HG02943 (cell line): ENCODE measurements around the gene DSTYK.
"Not testable (repeated sequence)": the region's sequence is repeated elsewhere in the genome, so short reads cannot be mapped to it uniquely, and the experiment has no call there.

Source experiments
- ATAC-seq: cut with Tn5 transposase; IDR thresholded peaks from one replicate; pipeline ENCODE4 v1.9.1; 2021; ENCODE audit warnings: mild to moderate bottlenecking, low read depth, moderate library complexity; ENCODE audit not compliant: unreplicated experiment

Gene DSTYK

DNA sequence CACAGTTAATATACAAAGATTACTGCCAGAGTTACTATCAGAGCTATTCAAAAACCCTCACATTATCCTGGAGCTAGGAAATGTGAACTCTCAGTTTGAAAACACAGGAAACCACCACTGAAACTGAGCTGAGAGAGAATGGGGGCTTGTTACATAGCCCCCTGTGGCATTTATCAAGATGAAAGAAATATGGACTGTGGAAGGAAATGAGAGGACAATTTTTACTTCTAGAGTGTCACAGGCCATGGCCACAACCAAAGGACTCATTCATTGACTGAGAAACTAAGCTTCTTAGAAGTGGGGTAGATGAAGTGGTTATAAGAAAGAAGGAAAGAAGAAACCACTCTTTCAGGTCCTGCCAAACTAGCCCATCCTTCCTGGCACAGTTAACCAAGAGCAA is 25.3 kb downstream of the DSTYK start:
- ATAC-seq = no peak

DNA sequence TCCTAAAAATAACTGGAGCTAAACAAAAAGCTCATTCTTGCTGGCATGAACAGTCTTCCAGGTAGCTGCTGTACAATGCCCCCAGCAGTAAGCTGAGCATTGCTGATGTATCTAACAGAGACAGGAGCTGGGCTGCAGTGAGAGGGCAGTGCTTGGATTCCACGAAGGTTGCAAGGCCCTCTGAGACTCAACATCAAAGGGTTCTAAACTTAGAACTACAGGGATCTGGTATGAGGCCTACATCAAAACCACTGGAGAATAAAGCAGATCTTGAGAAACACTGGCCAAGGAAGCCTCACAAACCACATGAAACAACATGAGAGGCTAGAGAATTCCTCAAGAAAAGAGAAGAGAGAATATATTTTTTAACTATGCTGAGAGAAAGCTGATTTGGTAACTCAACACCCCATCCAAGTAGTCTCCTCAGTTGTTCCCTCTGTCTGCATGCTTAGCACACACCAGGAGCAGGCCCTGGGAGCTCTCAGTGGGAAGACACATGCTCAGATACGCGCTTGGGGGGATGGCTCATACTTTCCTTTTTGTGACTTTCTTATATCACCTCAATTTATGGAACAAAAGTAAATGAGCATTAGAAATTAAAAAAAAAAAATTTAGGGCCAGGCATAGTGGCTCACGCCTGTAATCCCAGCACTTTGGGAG is 27.7 kb downstream of the DSTYK start:
- no peak for ATAC-seq

DNA sequence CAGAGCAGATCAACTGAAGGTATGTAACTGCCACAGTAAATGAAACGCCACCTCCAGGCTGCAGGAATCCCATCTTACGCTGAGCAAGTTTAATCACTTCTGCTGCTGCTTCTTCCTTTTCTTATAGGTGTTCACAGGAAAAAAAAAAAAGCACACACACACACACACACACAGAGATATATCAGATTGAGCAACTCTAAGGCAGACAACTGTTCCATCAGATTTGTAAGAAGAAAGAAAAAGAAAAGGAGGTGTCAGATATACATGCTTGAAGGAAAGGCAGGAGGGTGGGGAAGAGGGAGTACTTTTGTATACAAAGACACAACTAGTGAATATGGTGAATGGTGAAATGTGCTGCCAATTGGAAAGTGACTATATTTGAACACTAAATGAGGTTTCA is 28.6 kb downstream of the DSTYK start:
- no peak for ATAC-seq

DNA sequence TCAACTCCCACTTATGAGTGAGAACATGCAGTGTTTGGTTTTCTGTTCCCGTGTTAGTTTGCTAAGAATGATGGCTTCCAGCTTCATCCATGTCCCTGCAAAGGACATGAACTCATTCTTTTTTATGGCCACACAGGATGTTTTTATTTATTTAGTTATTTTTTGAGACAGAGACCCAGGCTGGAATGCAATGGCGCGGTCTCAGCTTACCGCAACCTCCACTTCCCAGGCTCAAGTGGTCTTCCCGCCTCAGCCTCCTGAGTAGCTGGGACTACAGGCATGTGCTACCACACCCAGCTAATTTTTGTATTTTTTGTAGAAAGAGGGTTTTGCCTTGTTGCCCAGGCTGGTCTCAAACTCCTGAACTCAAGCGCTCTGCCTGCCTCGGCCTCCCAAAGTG is 31.2 kb downstream of the DSTYK start:
- ATAC-seq = not testable (repeated sequence)

DNA sequence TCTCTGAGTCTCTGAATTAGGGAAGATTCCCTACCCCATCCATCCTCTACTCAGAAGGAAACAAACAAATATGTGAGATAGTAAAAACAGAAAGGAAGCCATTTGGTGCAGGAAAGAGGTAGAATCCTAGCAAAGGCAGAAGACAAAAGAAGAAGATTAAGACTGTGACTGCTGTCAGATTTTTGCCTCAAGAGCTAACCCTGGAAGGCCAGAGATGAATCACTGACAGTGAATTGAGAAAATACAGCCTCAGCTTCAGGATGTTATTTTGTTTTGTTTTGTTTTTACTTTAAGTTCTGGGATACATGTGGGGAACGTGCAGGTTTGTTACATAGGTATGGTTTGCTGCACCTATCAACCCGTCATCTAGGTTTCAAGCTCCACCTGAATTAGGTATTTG is 31.7 kb downstream of the DSTYK start:
- no peak for ATAC-seq

DNA sequence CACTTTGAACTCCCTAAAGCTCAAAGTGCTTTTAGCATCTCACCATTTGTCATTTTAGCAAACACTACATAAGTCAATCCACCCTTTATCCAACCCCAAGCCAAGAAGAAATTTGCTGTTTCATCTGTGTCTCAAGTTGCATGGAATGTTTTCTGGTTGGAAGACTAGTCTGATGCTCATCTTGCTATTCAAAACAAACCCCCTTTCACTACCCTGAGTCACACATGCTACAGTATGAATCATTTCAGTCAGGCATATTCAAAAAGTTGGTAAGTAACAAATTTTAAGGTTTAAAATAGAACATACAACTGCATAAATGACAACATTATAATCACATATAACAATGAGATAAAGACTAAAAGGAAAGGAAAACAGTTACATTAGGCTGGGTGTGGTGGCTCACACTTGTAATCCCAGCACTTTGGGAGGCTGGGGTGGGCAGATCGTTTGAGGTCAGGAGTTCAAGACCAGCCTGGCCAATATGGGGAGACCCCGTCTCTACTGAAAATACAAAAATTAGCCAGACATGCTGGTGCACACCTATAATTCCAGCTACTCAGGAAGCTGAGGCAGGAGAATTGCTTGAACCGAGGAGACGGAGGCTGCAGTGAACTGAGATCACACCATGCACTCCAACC is 38.7 kb downstream of the DSTYK start:
- ATAC-seq = no peak

DNA sequence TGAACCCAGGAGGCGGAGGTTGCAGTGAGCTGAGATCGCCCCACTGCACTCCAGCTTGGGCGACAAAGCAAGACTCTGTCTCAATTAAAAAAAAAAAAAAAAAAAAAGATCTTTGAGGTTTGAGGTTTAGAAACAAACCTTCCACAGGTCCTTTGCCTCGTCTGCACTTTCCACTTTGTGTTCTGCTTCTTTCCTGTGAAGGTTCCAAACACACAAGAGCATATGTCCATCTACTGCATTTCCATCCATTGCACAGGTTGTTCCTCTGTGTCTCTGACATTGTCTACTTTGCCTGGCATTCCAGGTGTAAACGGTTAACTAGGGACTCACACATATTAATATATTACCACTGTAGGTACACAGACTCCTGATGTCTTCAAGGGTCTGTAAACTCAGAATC is 40.1 kb downstream of the DSTYK start:
- ATAC-seq = no peak

DNA sequence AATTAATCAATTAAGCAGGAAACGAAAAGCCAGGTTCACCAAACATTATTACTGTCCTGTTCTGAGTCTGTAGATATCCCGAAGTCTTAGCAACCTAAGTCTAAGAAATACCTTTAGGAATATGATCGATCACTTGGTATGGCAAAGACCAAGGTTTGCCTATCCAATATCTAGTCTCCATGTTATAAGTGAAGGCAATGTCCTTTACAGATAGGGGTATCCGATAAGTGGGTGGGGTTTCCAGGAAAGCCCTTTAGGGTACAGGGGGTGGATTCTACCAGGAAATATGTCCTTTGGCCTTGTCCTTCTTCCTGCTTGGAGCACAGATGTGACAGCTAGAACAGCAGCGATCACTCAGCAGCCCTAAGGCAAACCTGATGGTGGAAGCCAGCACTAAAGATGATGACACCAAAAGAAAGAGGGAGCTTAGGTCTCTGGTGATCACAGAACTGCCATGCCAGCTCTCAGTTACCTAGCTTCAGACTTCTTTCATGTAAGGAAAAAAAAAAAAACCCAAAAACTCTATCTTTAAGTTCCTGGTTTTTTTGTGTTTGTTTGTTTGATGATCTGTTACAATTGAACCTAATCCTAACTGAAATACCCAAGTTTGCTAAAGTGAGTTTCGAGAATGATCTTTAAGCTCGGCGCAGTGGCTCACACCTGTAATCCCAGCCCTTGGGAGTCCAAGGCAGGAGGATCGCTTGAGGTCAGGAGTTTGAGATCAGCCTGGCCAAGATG is 40.8 kb downstream of the DSTYK start:
- ATAC-seq = no peak

DNA sequence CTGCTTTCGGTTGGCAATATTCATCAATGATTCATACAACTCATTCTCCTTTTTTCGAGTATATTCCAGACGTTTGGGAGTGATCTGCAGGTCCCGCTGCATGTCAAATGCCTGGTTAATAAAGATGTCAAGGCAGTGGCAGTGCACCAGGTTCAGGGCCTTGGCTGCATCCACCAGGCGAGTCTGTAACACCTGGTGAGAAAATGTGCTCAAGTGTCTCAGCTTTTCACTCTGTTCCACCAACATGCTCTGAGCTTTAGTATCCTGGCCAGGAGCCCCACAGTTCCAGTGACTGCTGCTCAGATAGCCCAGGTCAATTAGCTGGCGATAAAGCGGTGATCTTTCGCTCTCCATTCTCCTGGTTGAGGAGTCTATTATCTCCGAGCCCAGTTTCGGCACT is 42.3 kb downstream of the DSTYK start:
- ATAC-seq = no peak

DNA sequence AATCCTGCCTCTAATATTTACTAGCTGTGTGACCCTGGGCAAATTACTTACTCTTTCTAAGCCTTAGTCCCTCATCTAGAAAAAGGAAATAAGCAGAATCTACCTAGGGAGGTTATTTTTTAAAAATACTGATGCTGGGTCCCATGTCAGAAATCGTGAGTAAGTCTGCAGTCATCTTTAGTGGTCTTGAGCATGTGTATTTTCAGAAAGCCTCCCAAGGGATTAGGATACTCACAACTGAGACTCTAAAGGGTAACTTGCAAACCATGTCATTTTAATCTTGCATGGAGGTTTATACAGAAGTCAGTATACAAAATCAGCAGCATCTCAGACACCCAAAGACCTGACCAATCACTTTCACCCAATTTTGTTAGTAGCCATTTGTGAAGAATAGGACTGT is 43.2 kb downstream of the DSTYK start:
- ATAC-seq = no peak

DNA sequence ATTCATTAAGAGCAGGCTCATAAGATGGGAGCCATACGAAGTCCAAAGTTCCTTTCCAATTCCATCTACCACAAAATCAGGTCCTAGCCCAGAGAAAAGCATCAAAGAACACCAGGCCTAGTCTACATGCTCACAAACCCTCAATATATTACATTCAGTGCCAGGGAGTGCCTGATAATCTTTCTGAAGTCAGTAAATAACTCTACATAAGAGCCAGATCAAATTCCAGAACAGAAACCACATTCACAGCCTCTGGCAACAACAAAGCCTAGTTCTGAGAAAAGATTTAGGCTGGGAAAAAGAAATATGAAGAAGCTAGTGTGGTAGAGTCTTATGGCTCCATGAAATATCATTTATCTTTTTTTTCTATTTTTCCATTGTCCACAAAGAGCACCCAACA is 49.2 kb downstream of the DSTYK start:
- no peak for ATAC-seq

DNA sequence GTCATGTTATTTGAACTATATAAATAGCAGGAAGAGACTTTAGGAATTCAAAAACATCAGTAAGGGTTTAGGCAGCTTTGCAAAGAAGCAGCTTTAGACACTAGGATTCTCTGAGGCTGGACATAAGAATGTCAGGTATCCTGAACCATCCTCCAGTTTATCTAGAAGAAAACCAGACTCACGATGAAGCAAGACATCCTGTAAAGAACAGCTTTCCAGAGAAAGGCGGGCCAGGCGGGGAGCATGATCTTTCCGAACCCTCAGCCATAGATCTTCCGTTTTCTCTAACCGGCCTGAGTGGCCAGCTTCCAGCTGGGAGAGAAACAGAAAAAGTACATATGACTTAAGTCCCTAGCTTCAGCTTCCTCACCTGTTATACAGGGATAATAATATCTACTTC is 50.4 kb downstream of the DSTYK start:
- ATAC-seq = no peak

DNA sequence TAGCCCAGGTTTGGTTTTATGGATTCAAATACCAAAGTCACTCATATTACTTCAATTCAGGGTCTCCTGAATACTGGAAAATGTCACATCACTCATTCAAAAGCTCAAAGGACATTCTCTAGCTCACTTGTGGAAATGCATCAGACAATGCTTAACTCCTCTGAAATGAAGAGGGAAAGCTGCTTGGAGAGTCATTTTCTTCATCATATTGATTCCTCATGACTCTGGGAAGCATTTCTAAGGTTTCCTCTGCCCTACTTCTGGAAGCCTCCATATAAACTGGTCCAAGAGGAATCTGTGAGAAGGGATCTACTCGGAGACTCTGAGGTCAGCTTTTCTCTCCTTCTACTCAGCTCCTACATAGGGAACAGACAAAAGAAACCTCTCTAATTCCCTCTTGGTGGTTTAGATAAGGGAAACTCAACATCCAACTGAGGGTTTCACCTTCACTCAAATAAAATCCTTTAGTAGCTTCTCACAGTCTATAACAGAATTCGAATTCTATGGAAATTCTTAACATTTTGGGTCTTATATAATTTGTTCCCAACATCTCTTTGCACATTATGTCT is 53.4 kb downstream of the DSTYK start:
- no peak for ATAC-seq

DNA sequence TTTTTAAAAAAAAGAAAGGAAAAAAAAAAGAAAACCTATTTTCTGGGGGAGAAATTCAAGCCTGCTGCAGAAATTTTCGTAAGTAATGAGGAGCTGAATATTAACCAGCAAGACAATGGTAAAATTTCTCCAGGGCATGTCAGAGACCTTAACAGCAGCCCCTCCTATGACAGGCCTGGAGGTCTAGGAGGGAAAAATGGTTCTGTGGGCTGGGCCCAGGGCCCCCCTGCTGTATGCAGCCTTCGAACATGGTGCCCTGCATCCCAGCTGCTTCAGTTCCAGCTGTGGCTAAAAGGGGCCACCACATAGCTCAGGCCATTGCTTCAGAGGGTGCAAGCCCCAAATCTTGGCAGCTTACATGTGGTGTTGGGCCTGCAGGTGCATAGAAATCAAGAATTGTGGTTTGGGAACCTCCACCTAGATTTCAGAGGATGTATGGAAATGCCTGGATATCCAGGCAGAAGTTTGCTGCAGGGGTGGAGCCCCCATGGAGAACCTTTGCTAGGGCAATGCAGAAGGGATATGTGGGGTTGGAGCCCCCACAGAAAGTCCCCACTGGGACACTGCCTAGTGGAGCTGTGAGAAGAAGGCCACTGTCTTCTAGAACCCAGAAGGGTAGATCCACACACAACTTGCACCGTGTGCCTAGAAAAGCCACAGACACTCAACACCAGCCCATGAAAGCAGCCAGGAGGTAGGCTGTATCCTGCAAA is 55.7 kb downstream of the DSTYK start:
- ATAC-seq = not testable (repeated sequence)

DNA sequence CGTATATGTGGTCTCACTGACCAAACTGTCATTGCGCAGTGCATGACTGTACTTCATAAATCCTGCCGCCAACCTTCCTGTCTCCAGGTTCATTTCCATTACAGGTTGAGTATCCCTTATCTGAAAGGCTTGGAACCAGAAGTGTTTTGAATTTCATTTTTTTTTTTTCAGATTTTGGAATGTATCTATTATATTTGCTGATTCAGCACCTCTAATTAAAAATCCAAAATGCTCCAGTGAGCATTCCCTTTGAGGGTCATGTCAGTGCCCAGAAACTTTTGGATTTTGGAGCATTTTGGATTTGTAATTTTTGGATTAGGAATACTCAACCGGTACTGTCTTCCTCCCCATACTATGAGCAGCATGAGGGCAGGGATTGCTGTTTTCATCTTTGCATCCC is 59.0 kb downstream of the DSTYK start:
- no peak for ATAC-seq

DNA sequence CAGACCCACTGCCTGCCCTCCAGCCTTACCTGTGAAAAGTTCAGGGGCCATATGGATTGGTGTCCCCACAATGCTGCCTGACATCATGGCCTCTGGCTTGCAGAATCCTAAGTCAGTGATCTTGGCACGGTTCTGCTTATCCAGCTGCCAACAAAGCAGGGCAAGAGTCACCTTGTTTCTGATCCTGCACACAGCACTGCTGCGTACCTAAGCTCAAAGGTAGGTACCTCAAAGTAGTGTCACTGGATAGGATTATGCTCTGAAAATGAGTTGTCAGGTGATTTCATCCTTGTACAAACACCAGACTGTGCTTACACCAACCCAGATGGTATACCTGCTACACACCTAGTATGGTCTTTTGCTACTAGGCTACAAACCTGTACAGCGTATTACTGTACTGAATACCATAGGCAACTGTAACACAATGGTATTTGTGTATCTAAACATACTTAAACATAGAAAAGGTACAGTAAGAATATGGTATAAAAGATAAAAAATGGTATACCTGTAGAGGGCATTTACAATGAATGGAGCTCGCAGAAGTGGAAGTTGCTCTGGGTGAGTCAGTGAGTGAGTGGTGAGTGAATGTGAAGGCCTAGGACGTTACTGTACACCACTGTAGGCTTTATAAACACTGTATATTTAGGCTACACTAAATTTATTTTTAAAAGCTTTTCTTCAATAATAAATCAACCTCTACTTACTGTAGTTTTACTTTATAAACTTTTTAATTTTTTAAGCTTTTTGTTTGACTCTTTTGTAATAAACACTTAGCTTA is 60.7 kb downstream of the DSTYK start:
- ATAC-seq = no peak

DNA sequence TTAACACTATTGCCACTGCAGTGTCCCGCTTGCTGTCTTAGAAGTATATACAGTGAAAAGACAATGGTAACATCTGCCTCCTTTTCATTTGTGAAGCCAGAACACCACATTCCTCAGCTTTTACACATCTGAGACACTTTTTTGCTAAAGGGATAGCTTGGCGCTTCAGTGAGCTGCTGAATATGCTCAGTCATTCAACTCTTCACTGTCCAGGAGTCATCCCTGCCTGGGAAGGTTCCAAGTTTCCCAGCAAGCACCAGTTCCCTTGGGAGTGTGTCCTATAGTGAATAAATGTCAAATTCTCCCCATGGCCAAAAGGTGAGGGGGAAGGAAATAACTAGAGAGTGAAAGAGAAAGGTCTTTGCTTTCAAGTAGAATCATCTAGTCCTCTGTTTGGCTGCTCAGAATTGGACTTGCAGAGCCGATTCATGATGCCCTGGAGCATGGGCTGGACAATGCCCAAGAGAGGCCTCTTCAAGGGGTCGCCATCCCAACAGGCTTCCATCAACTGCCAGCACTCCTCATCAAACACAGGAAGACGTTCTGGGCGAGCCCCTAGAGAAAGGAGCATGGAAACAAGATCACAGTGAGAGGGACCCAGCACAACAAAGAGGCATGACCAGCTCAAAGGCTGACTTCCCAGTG is 64.2 kb downstream of the DSTYK start:
- ATAC-seq = no peak

DNA sequence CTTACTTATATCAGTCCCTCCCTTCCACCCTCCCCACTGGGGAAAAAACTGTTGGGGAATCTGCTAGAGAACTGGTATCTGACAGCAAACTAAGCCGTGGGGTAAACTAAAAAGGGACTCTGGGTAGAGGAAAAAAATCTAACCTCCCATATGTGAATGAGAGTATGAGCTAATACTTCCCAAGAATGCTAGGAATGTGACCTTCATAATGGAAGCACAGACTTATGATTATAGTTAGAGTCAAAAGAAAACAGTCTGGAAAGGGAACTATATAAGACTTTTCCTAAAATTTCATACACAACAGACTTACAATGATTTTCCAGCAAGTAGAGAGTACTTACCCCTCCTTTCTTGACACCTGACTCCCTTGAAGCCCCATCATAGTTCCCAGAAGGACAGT is 66.8 kb downstream of the DSTYK start:
- no peak for ATAC-seq

DNA sequence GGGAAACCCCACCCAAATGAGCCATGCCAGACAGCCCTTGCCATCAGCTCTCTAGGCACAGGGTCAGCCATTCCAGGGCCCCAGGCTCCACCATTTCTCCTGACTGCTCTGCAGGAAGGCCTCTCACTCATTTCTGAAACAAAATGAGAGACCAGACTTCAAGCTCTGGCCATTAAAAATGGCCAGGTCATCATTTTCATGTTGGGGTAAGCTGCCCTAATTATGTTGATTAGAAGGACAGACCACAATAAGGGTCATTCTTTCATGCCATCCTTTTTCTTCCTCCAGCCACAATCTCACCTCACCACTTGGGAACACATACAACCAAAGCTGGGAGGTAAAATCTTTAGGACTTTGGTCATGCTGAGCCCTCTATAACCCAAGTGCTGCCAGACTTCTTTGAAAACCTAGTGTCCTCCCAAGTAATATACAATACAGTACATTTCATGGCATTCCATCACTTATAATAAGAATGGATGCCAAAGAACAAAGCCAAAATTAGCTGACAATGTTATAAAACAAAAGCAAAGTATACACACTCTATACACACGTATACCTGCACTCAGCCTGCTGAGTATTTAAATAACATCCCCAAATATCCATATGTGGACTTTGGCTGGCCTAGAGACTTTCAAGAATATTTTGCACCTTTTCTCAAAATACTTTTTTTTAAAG is 67.3 kb downstream of the DSTYK start:
- no peak for ATAC-seq
